K562 (cell line): ENCODE results near the gene MRRF. TPM values are rescaled to one million over a fixed set of nuclear protein-coding genes. Genes with fewer than 3 reads are reported as not detected.

Source experiments
- ASH1L ChIP-seq: fragments of 450-650 bp; IDR thresholded peaks from 2 replicates; pipeline ENCODE4 v1.6.1; 2018; ENCODE audit warnings: borderline replicate concordance, mild to moderate bottlenecking, low read depth; ENCODE audit not compliant: partially characterized antibody
- ATF7 ChIP-seq: fragments of 450-650 bp; IDR thresholded peaks from 2 replicates; pipeline ENCODE4 v1.7.1; 2014; ENCODE audit warnings: mild to moderate bottlenecking, moderate library complexity
- CBX5 ChIP-seq: IDR thresholded peaks from 2 replicates; pipeline ENCODE4 v1.6.1; 2014; ENCODE audit warnings: low read depth, borderline replicate concordance
- COPS2 ChIP-seq: fragments of 450-650 bp; conservative IDR thresholded peaks from 2 replicates; pipeline ENCODE4 v1.6.1; 2016; ENCODE audit warnings: mild to moderate bottlenecking, moderate library complexity
- EWSR1 ChIP-seq: fragments of 450-650 bp; IDR thresholded peaks from 2 replicates; pipeline ENCODE4 v1.6.1; 2018; ENCODE audit warnings: borderline replicate concordance, mild to moderate bottlenecking, low read depth, moderate library complexity; ENCODE audit not compliant: partially characterized antibody
- HNRNPH1 ChIP-seq: fragments of 200-400 bp; formaldehyde crosslinking; optimal IDR thresholded peaks from 2 replicates; pipeline ENCODE3; 2017; ENCODE audit warnings: low read depth, mild to moderate bottlenecking, low read length, moderate library complexity
- JUN ChIP-seq, 2 experiments: sonication (generic) in 1 of 2; formaldehyde crosslinking in 1 of 2; IDR thresholded peaks; 2 replicates each; pipeline versions ENCODE4 v1.6.1 to v1.8.0; 2012 to 2022; ENCODE audit warnings: borderline replicate concordance in 2 of 2, mild to moderate bottlenecking in 2 of 2, improper control_type of control experiment in 1 of 2, low read depth in 1 of 2, low read length in 1 of 2, missing genetic modification reagents in 1 of 2
- KHSRP ChIP-seq: fragments of 450-650 bp; IDR thresholded peaks from 2 replicates; pipeline ENCODE4 v1.6.1; 2017
- L3MBTL2 ChIP-seq: fragments of 450-650 bp; IDR thresholded peaks from 2 replicates; pipeline ENCODE4 v1.6.1; 2016; ENCODE audit warnings: mild to moderate bottlenecking, moderate library complexity
- MTA1 ChIP-seq: fragments of 450-650 bp; IDR thresholded peaks from 2 replicates; pipeline ENCODE4 v1.6.1; 2017; ENCODE audit warnings: borderline replicate concordance
- MYNN ChIP-seq, 2 experiments: sonication (generic); formaldehyde crosslinking in 1 of 2; IDR thresholded peaks; 2 replicates each; pipeline versions ENCODE4 v1.5.0 to v1.6.1; 2016 to 2020; ENCODE audit warnings: antibody characterized with exemption in 1 of 2, missing genetic modification reagents in 1 of 2
- NFIC ChIP-seq: fragments of 450-650 bp; IDR thresholded peaks from 2 replicates; pipeline ENCODE4 v1.6.1; 2017; ENCODE audit warnings: mild to moderate bottlenecking, inconsistent platforms
- NR2C1 ChIP-seq, 2 experiments: fragments of 450-650 bp; IDR thresholded peaks; 2 replicates each; pipeline ENCODE4 v1.6.1; 2017; ENCODE audit warnings: mild to moderate bottlenecking in 2 of 2, antibody characterized with exemption in 1 of 2, inconsistent platforms in 1 of 2, missing compliant biosample characterization in 1 of 2, missing genetic modification characterization in 1 of 2
- POLR2AphosphoS5 ChIP-seq: IDR thresholded peaks from 2 replicates; pipeline ENCODE4 v1.6.1; 2011; ENCODE audit warnings: mild to moderate bottlenecking, low read depth, low read length, moderate library complexity; ENCODE audit not compliant: control insufficient read depth, insufficient read depth
- RBBP5 ChIP-seq: fragments of 200-600 bp; sonication (generic); IDR thresholded peaks from 2 replicates; pipeline ENCODE4 v1.6.1; 2012; ENCODE audit warnings: borderline replicate concordance, mild to moderate bottlenecking, low read length, control low read depth, inconsistent platforms; ENCODE audit not compliant: insufficient read depth, poor library complexity, severe bottlenecking
- RFX1 ChIP-seq: fragments of 450-650 bp; IDR thresholded peaks from 2 replicates; pipeline ENCODE4 v1.6.1; 2016; ENCODE audit warnings: mild to moderate bottlenecking, moderate library complexity
- SFPQ ChIP-seq: fragments of 200-400 bp; formaldehyde crosslinking; IDR thresholded peaks from 2 replicates; pipeline ENCODE4 v1.6.1; 2017; ENCODE audit warnings: mild to moderate bottlenecking, low read depth, low read length, moderate library complexity
- THAP12 ChIP-seq: fragments of 250-450 bp; sonication (Bioruptor Pico); IDR thresholded peaks from 2 replicates; pipeline ENCODE4 v1.9.0; 2021; ENCODE audit warnings: mild to moderate bottlenecking, inconsistent platforms
- TRIM28 ChIP-seq: fragments of 450-650 bp; IDR thresholded peaks from 2 replicates; pipeline ENCODE4 v1.6.1; 2017
- ZC3H11A ChIP-seq: IDR thresholded peaks from 2 replicates; pipeline ENCODE4 v1.6.1; 2012; ENCODE audit warnings: low read depth, low read length, improper control_type of control experiment
- ZFX ChIP-seq: sonication (generic); formaldehyde crosslinking; IDR thresholded peaks from 2 replicates; pipeline ENCODE4 v1.8.0; 2022; ENCODE audit warnings: mild to moderate bottlenecking, missing genetic modification reagents, moderate library complexity
- ZNF347 ChIP-seq: fragments of 450-650 bp; formaldehyde crosslinking; IDR thresholded peaks from 2 replicates; pipeline ENCODE4 v1.4.0; 2020; ENCODE audit warnings: low read depth, mild to moderate bottlenecking, moderate library complexity
- ZNF431 ChIP-seq: sonication (generic); formaldehyde crosslinking; IDR thresholded peaks from 2 replicates; pipeline ENCODE4 v1.8.0; 2022; ENCODE audit warnings: mild to moderate bottlenecking, missing genetic modification reagents
- ZZZ3 ChIP-seq: fragments of 450-650 bp; IDR thresholded peaks from 2 replicates; pipeline ENCODE4 v1.6.1; 2016; ENCODE audit warnings: antibody characterized with exemption, mild to moderate bottlenecking, moderate library complexity
- polyA plus RNA-seq, 8 experiments: library from polyadenylated mRNA; depleted of rRNA in 4 of 8; stranded (reverse) in 5 of 8; unstranded in 3 of 8; fragments of >200 nt; fragmentation: Nextera tagmentation in 2 of 8; fragmentation: Illumina TruSeq in 1 of 8; extraction: Ambion mirVana in 2 of 8; extraction: Trizol in 1 of 8; gene quantifications; 2 replicates each; pipeline versions ENCODE4 v1.2.1 to v1.2.3, GENCODE V29; 2011 to 2014; ENCODE audit warnings: inconsistent platforms in 1 of 8, missing spikeins in 1 of 8
- total RNA-seq, 7 experiments: library from RNA; depleted of rRNA in 6 of 7; stranded (reverse); fragments of >200 nt in 6 of 7; fragmentation: Illumina TruSeq in 2 of 7; extraction: Trizol in 2 of 7; gene quantifications; 2 replicates each; pipeline versions ENCODE4 v1.2.1 to v1.2.3, GENCODE V29; 2011 to 2021; ENCODE audit warnings: low replicate concordance in 1 of 7

Gene MRRF
- total and polyA plus RNA-seq, 9 of the 15 experiments (the other 6 are each of a cell fraction or from before 2014, with no cell fraction given): 55.0 to 105 (median 81.2) TPM

- TF ChIP-seq RBBP5 (peak; percentile 89), JUN (IDR thresholded peaks at IDR 0.05; ENCODE audit: borderline replicate concordance, low read depth, low read length) (peak; percentile 67; the same call in 1 of the 2 replicates), JUN (CRISPR knock-in tag; IDR thresholded peaks at IDR 0.05; ENCODE audit: borderline replicate concordance) (peak; percentile 90), ZNF347 (CRISPR knock-in tag) (no peak), HNRNPH1 (no peak), TRIM28 (0 out of 2 replicates have a peak, but pooled peaks have one; percentile 10), ATF7 (peak; percentile 96), COPS2 (no peak), ZC3H11A (no peak), L3MBTL2 (peak; percentile 94), POLR2AphosphoS5 (peak; percentile 87; the same call in 1 of the 2 replicates), KHSRP (peak; percentile 98), THAP12 (CRISPR knock-in tag) (peak; percentile 75; the same call in 1 of the 2 replicates), CBX5 (no peak), ZZZ3 (no peak), MYNN (IDR thresholded peaks at IDR 0.05) (peak; percentile 52; the same call in 1 of the 2 replicates), MYNN (CRISPR knock-in tag; IDR thresholded peaks at IDR 0.05) (no peak), SFPQ (no peak), ASH1L (peak; percentile 36), ZNF431 (no peak), RFX1 (peak; percentile 74), ZFX (CRISPR knock-in tag) (peak; percentile 94), NR2C1 (IDR thresholded peaks at IDR 0.05) (peak; percentile 70; the same call in 1 of the 2 replicates), NR2C1 (tag; IDR thresholded peaks at IDR 0.05) (peak; percentile 46; the same call in 1 of the 2 replicates), EWSR1 (no peak), NFIC (peak; percentile 63), MTA1 (peak; percentile 98)
Measured at GRCh38 chr9:122264360-122265148, at the start of gene MRRF, which contains the start of gene RBM18 (continued).
